Activated CD8-positive, alpha-beta T cell treated with anti-CD3 and anti-CD28 coated beads for 36 hours (primary cell): Measurements from ENCODE around the gene RAE1. TPM values are rescaled to one million over a fixed set of nuclear protein-coding genes. Genes with fewer than 3 reads are reported as not detected.

Source experiments
- ATAC-seq: fragments of 200-7000 bp; cut with Tn5 transposase; one replicate; pipeline ENCODE4 v1.10.0; 2021; ENCODE audit warnings: mild to moderate bottlenecking, moderate library complexity
- CTCF ChIA-PET: fragments of 350-600 bp; sonication (Branson Sonifier 250); formaldehyde crosslinking; loops from one replicate; lab custom pipeline; 2021; ENCODE audit warnings: antibody characterized with exemption; lab: Charles Lee
- POLR2A ChIA-PET: fragments of 350-600 bp; sonication (Branson Sonifier 250); formaldehyde crosslinking; loops from one replicate; lab custom pipeline; 2021; ENCODE audit warnings: antibody characterized with exemption; lab: Charles Lee
- DNase-seq: peaks from one replicate; pipeline ENCODE4 v3.0.0-alpha.2; 2020
- H3K27ac Mint-ChIP-seq: one replicate; pipeline ENCODE4 v1.8.0; 2021; ENCODE audit warnings: mild to moderate bottlenecking, mixed read lengths
- H3K27me3 Mint-ChIP-seq: one replicate; pipeline ENCODE4 v1.8.0; 2021; ENCODE audit warnings: mixed read lengths
- H3K36me3 Mint-ChIP-seq: one replicate; pipeline ENCODE4 v1.8.0; 2021; ENCODE audit warnings: low read depth, mixed read lengths
- H3K4me1 Mint-ChIP-seq: one replicate; pipeline ENCODE4 v1.8.0; 2021; ENCODE audit warnings: low read depth, mixed read lengths
- H3K4me3 Mint-ChIP-seq: one replicate; pipeline ENCODE4 v1.8.0; 2021; ENCODE audit warnings: mild to moderate bottlenecking, moderate library complexity, mixed read lengths
- H3K9me3 Mint-ChIP-seq: one replicate; pipeline ENCODE4 v1.8.0; 2021; ENCODE audit warnings: mixed read lengths
- intact Hi-C: fragments of 100-400 bp; cut with micrococcal nuclease; formaldehyde crosslinking; loops from one replicate; pipeline ENCODE4 v1.10.0; 2022
- total RNA-seq, 2 experiments: library from RNA; stranded (reverse); gene quantifications; one replicate each; pipeline ENCODE4 v1.2.3, GENCODE V29; 2021
- TF ChIP-seq, protein P1 (sequence below): fragments of 200-600 bp; IDR thresholded peaks from one replicate; pipeline ENCODE4 v1.8.0; 2022; ENCODE audit warnings: antibody characterized with exemption, mild to moderate bottlenecking

RAE1 gene
- total RNA-seq, 2 experiments from 2014 or later, result 41.1 to 42.9 TPM

DNA sequence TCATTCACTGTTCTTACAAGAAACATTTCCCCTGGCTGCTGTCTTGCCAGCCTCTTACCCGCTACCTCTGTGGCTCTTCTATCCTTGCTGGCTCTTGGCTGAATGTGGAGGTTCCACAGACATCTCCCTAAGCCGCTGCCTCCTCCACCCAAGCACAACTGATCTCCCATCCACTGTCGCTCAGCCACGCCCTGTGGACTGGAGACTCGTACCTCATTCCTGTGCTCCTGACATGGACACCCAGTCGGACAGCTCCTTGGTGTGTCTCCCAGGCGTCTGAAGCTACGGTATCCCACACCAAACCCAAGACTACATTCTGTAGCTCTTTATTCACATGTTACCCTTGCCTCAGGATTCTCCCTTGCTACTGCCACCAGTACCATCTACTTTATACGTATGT is 19.3 kb downstream of the RAE1 start:
- no peaks in the 10 kb centered on the region for H3K9me3 Mint-ChIP-seq
- intact Hi-C loops, result no loop called here
- no peaks in the 10 kb centered on the region for H3K27me3 Mint-ChIP-seq
- ChIA-PET POLR2A (interaction anchor here (0.9 kb wide), 2 partner anchors 10 to 19 kb away, joined by 3 read pairs; no protein-coding TSS in a partner anchor), CTCF (interaction anchor here (0.7 to 2.2 kb wide), 3 partner anchors 10 to 179 kb away, joined by 3 to 9 read pairs (median 4); no protein-coding TSS in a partner anchor)
- no peak for DNase-seq
- H3K4me3 Mint-ChIP-seq, result no peak overlapping the region
- TF ChIP-seq, protein P1, sequence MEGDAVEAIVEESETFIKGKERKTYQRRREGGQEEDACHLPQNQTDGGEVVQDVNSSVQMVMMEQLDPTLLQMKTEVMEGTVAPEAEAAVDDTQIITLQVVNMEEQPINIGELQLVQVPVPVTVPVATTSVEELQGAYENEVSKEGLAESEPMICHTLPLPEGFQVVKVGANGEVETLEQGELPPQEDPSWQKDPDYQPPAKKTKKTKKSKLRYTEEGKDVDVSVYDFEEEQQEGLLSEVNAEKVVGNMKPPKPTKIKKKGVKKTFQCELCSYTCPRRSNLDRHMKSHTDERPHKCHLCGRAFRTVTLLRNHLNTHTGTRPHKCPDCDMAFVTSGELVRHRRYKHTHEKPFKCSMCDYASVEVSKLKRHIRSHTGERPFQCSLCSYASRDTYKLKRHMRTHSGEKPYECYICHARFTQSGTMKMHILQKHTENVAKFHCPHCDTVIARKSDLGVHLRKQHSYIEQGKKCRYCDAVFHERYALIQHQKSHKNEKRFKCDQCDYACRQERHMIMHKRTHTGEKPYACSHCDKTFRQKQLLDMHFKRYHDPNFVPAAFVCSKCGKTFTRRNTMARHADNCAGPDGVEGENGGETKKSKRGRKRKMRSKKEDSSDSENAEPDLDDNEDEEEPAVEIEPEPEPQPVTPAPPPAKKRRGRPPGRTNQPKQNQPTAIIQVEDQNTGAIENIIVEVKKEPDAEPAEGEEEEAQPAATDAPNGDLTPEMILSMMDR, result no peak
- H3K4me1 Mint-ChIP-seq, result peaks cover 14% of the 10 kb centered on the region
- peaks cover 53% of the 10 kb centered on the region for H3K36me3 Mint-ChIP-seq
- no peak for ATAC-seq
- no peak overlapping the region for H3K27ac Mint-ChIP-seq

DNA sequence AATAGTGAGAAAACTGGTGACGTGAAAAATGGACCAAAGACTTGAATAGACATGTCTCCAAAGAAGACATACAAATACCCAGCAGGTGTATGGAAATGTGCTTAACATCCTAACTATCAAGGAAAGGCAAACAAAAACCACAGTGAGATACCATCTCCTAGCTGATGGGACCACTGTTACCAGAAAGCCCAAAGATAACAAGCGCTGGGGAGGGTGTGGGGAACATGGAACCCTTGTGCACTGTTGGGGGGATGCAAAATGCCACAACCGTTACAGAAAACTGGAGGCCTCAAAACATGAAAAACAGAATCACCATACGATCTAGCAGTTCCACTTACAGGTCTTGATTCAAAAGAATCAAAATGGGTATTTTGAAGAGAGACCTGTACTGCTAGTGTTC is 20.3 kb downstream of the RAE1 start:
- TF ChIP-seq, protein P1, result no peak
- POLR2A ChIA-PET, result no interaction called here
- no peaks in the 10 kb centered on the region for H3K27me3 Mint-ChIP-seq
- H3K9me3 Mint-ChIP-seq, result no peaks in the 10 kb centered on the region
- H3K4me1 Mint-ChIP-seq, result peaks cover 16% of the 10 kb centered on the region
- ATAC-seq, result no peak
- CTCF ChIA-PET, result interaction anchor here (1.4 kb wide), 1 partner anchor 11 kb away, joined by 6 read pairs; no protein-coding TSS in a partner anchor
- H3K4me3 Mint-ChIP-seq, result no peak overlapping the region
- DNase-seq, result no peak
- peaks cover 56% of the 10 kb centered on the region for H3K36me3 Mint-ChIP-seq
- intact Hi-C loops, result no loop called here
- peak overlapping the region; percentile 6 for H3K27ac Mint-ChIP-seq

DNA sequence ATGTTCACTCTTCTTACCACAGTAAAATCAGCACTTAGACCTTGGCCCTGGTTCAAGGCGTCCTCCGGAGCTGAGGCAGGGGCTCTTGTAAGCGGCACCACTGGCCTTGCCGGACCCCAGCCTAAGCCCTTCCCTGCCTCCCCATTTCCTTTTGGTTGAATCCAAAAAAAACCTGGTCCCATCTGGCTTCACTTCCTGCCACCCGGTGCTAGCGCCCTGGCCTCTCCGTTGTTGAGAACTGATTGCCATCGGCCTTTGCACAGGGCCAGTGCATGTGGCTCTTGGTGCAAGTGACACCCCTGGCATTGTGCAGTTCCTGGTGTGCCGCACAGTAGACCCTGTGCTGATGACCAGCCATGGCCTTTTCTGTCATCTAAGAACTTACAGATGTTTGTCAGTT is 21.1 kb downstream of the RAE1 start:
- Mint-ChIP-seq H3K27me3 (no peaks in the 10 kb centered on the region), H3K36me3 (peaks cover 54% of the 10 kb centered on the region), H3K9me3 (no peaks in the 10 kb centered on the region), H3K27ac (no peak overlapping the region), H3K4me3 (no peak overlapping the region), H3K4me1 (peaks cover 16% of the 10 kb centered on the region)
- intact Hi-C loops, result no loop called here
- TF ChIP-seq, protein P1, result no peak
- POLR2A ChIA-PET, result interaction anchor here (1.0 kb wide), 1 partner anchor 18 kb away, joined by 3 read pairs; no protein-coding TSS in a partner anchor
- CTCF ChIA-PET, result interaction anchor here (1.4 kb wide), 1 partner anchor 10 kb away, joined by 6 read pairs; no protein-coding TSS in a partner anchor
- no peak for ATAC-seq
- no peak for DNase-seq

DNA sequence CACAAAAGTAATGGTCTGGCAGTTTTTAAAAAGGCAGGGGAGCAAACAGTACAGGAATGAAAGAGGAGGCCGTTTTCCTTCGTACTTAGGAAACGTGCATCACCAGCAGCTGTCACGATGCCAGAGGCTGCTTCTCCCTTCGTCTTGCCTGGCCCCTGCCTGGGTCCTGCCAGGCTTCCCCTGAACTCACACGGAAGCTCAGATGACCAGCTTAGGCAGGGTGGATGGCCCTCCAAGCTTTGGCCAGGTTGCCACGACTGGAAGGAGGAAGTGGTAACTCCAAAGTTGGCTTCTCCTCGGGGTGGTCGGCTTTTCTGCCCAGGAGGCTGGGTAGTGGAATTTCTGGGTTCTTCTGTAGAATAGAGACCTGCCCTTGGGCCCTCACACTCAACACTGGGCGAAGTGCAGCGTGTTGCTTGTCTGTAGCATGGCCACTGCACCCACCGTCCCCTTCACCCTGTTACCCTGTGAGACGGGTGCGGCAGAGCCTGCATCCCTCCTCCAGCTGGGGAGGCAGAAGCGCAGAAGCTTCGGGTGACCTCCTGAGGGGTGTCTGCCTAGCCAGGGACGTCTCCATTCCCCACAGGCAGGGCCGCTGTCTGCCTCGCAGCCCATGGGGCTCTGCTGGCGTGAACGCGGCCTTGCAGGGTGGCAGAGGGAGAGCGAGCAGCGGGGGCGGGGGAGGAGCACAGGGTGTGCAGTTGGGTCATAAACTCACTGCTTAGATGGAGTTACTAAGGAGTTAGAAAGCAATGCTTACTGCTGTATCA is 21.7 kb downstream of the RAE1 start:
- intact Hi-C loops, result no loop called here
- H3K4me1 Mint-ChIP-seq, result peaks cover 16% of the 10 kb centered on the region
- no peaks in the 10 kb centered on the region for H3K9me3 Mint-ChIP-seq
- no peak overlapping the region for H3K27ac Mint-ChIP-seq
- ATAC-seq (no peak), DNase-seq (no peak)
- CTCF ChIA-PET, result interaction anchor here (1.4 kb wide), 1 partner anchor 9 kb away, joined by 6 read pairs; no protein-coding TSS in a partner anchor
- H3K27me3 Mint-ChIP-seq, result no peaks in the 10 kb centered on the region
- POLR2A ChIA-PET, result interaction anchor here (1.0 to 2.3 kb wide), 2 partner anchors 17 to 18 kb away, joined by 3 to 6 read pairs; no protein-coding TSS in a partner anchor
- H3K4me3 Mint-ChIP-seq, result no peak overlapping the region
- peaks cover 58% of the 10 kb centered on the region for H3K36me3 Mint-ChIP-seq
- TF ChIP-seq, protein P1, result no peak
